Measurements from ENCODE around the gene SPATA31C2. TPM values are rescaled to one million over a fixed set of nuclear protein-coding genes. Genes with fewer than 3 reads are reported as not detected.
"Not testable (repeated sequence)": the region's sequence is repeated elsewhere in the genome, so short reads cannot be mapped to it uniquely, and the experiment has no call there.

SPATA31C2 gene
- total RNA-seq, 1 donor from 2014 or later = not detected

DNA sequence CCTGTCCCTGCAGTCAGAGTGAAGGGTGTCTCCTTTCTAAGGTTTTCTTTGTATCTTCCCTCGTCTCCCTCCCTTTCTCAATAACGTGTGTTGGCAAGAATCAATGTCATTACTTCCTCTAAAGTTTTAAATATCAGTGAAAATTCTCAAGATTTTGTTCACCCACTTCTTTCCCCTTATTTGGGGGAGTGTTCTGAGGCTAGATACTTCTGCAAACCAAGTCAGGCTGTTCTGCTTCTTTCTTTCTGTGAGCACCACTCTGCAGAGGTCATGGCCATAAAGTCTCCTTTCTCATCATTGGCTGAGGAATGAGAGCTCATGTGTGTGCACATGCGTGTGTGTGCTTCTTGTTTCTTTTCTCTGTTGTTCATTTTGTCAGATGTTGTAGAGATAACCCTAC lies 26.6 kb upstream of the SPATA31C2 start:
- Mint-ChIP-seq H3K4me1 (ENCODE audit: unreplicated experiment) (peaks cover 6% of the 10 kb centered on the region), H3K4me3 (no peak overlapping the region), H3K36me3 (no peaks in the 10 kb centered on the region), H3K27me3 (peaks cover 6% of the 10 kb centered on the region), H3K27ac (no peak overlapping the region), H3K9me3 (no peaks in the 10 kb centered on the region)
- no peak for DNase-seq (ENCODE audit: extremely low spot score, unreplicated experiment)
- TF ChIP-seq, protein P1, sequence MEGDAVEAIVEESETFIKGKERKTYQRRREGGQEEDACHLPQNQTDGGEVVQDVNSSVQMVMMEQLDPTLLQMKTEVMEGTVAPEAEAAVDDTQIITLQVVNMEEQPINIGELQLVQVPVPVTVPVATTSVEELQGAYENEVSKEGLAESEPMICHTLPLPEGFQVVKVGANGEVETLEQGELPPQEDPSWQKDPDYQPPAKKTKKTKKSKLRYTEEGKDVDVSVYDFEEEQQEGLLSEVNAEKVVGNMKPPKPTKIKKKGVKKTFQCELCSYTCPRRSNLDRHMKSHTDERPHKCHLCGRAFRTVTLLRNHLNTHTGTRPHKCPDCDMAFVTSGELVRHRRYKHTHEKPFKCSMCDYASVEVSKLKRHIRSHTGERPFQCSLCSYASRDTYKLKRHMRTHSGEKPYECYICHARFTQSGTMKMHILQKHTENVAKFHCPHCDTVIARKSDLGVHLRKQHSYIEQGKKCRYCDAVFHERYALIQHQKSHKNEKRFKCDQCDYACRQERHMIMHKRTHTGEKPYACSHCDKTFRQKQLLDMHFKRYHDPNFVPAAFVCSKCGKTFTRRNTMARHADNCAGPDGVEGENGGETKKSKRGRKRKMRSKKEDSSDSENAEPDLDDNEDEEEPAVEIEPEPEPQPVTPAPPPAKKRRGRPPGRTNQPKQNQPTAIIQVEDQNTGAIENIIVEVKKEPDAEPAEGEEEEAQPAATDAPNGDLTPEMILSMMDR (conservative IDR thresholded peaks at IDR 0.05) = no peak

DNA sequence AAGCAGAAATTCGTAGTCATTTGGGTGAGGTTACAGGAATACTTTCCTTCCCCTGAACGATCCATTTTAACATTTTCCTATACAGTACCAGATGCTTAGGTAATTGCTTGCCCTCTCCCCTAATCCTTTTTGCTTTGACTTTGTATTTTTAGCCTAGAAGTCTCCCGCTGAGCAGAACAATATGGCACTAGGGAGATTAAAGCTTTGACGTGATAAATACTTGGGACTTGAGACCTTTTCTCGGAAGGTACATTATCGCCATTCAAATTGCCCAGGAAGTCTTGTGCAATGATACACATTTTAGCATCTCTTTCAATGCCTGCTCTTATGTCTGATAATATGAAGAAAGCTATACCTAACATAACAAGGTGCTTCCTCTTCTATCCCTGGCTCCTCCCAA lies 22.9 kb upstream of the SPATA31C2 start:
- Mint-ChIP-seq H3K36me3 (no peaks in the 10 kb centered on the region), H3K4me1 (ENCODE audit: unreplicated experiment) (peaks cover 6% of the 10 kb centered on the region), H3K9me3 (no peaks in the 10 kb centered on the region), H3K4me3 (no peak overlapping the region), H3K27ac (no peak overlapping the region), H3K27me3 (peaks cover 9% of the 10 kb centered on the region)
- DNase-seq (ENCODE audit: extremely low spot score, unreplicated experiment) = no peak
- TF ChIP-seq, protein P1 (conservative IDR thresholded peaks at IDR 0.05) = no peak

DNA sequence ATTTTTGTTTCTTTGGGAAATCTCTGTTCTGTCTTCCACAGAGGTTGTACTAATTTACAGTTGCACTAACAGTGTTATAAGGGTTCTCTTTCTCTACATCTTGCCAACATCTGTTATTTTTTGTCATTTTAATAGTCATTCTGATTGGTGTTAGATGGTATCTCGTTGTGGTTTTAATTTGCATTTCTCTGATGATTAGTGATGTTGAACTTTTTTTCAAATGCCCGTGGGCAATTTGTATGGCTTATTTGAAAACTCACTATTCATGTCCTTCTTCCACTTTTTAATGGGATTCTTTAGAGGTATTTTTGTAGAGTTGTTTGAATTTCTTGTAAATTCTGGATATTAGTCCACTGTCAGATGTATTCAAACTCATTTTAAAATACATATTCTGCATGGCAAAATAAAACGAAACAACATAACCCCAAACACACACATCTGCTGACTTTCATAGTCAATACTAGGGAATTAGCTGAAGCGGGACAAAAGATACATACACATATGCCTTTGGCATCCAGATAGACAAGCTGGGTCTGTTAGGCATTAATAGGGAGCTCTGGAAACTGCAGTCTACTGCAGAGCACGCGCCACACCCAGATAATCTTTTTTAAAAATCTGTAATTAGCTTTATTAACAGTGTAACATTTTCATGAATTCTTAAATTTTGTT lies 5.8 kb upstream of the SPATA31C2 start:
- TF ChIP-seq, protein P1 (conservative IDR thresholded peaks at IDR 0.05) = no peak
- no peak for DNase-seq (ENCODE audit: extremely low spot score, unreplicated experiment)
- Mint-ChIP-seq H3K4me3 (no peak overlapping the region), H3K4me1 (ENCODE audit: unreplicated experiment) (no peaks in the 10 kb centered on the region), H3K9me3 (peaks cover 4% of the 10 kb centered on the region), H3K27me3 (peaks cover 16% of the 10 kb centered on the region), H3K27ac (no peak overlapping the region), H3K36me3 (no peaks in the 10 kb centered on the region)

DNA sequence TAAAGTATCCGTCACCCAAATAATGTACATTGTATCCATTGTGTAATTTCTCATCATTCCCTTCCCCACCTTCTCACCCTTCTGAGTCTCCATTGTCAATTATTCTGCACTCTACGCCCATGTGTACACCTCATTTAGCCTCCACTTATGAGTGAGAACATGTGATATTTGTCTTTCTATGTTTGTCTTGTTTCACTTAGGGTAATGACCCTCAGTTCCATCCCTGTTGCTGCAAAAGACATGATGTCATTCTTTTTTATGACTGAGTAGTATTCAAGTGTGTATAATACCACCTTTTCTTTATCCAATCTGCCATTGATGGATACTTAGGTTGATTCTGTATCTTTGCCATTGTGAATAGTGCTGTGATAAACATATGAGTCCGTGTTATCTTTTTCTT lies 4.9 kb upstream of the SPATA31C2 start:
- Mint-ChIP-seq H3K36me3 (no peaks in the 10 kb centered on the region), H3K4me1 (ENCODE audit: unreplicated experiment) (no peaks in the 10 kb centered on the region), H3K9me3 (peaks cover 4% of the 10 kb centered on the region), H3K4me3 (no peak overlapping the region), H3K27me3 (peaks cover 16% of the 10 kb centered on the region), H3K27ac (no peak overlapping the region)
- DNase-seq (ENCODE audit: extremely low spot score, unreplicated experiment) = no peak
- TF ChIP-seq, protein P1 (conservative IDR thresholded peaks at IDR 0.05) = no peak

DNA sequence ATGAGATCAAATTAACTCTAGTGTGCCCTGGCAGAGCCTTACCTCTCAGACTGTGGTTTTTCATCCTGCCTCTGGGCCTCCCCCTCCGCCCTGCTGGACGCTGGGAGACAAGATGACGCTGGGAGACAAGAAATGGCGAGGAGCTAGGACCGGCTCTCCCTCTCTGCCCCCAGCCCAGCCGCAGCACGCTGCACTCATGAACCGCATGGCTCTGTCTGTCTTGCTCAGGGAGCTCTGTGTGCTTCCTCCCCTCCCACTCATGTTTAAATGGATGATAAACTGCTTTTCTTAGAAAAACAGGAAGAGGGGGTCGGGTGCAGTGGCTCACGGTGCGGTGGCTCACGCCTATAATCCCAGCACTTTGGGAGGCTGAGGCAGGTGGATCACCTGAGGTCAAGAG lies 4.7 kb downstream of the SPATA31C2 start:
- not testable (repeated sequence) for H3K4me3 Mint-ChIP-seq; DNase-seq (ENCODE audit: extremely low spot score, unreplicated experiment); H3K4me1 Mint-ChIP-seq (ENCODE audit: unreplicated experiment); H3K36me3 Mint-ChIP-seq; H3K27ac Mint-ChIP-seq; H3K27me3 Mint-ChIP-seq; H3K9me3 Mint-ChIP-seq

DNA sequence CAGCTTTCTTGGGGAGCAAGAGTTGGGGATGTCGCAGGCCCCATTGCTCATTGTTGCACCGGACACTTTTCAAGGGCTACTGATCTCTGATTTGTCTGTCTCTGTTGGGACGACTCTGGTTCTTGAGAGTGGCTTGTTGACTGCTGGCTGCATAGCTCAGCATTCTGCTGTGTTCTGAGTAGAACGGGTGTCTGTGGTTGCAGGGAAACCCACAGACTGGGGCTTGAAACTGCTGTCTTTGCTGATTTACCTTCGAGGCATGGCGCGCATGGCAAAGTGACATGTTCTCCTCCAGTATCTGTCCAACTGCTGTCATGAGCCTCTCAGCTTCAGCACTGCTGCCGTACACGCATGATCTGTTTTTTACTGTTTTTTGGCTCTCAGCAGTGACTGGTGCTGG lies 8.7 kb downstream of the SPATA31C2 start:
- not testable (repeated sequence) for DNase-seq (ENCODE audit: extremely low spot score, unreplicated experiment); H3K9me3 Mint-ChIP-seq; H3K27me3 Mint-ChIP-seq; H3K4me1 Mint-ChIP-seq (ENCODE audit: unreplicated experiment); H3K27ac Mint-ChIP-seq; H3K36me3 Mint-ChIP-seq; H3K4me3 Mint-ChIP-seq

DNA sequence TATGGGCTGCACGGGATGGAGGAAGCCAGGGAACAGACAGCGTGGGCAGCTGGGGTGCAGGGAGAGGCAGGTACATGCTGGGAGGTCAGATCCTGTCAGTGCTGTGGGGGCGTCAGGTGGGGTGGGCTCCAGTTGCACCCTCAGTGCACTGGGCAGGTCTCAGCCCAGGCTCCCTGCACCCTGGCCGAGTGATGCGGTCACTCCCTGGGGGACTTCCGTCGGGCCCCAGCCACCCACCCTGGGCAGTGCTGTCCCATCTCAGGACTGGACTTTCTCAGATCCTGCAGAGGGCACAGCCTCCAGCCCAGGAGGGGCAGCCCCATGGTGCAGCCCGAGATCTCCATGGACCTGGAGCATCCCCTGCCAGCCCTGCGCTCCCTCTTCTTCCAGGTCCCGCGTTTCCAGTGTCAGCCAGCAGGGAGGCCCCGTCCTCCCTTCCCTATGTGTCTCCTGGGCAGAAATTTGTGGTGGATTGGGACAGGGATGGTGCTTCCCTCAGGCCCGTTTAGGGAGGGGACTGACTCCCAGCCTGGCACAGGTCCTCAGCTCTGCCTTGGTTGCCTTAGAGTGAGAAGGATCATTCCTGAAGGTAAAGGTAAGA lies 10.5 kb downstream of the SPATA31C2 start:
- not testable (repeated sequence) for H3K27me3 Mint-ChIP-seq; H3K4me3 Mint-ChIP-seq; H3K27ac Mint-ChIP-seq; H3K4me1 Mint-ChIP-seq (ENCODE audit: unreplicated experiment); DNase-seq (ENCODE audit: extremely low spot score, unreplicated experiment); H3K9me3 Mint-ChIP-seq; H3K36me3 Mint-ChIP-seq

DNA sequence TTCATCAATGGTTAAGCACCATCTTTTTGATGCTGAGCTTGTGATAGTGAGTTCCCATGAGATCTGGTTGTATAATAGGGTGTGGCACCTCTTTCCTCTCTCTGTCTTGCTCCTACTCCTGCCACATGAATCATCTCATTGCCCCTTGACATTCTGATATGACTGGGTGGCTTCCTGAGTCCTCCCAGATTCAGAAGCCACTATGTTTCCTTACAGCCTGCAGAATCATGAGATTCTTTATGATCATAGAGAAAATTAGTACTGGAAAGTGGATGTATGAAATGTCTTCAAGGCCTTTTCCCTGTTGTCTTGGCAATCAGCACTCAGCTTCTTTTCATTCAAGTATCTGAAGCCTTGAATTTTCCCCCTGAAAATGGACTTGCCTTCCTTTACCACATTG lies 14.9 kb downstream of the SPATA31C2 start:
- not testable (repeated sequence) for H3K4me3 Mint-ChIP-seq; H3K36me3 Mint-ChIP-seq; H3K4me1 Mint-ChIP-seq (ENCODE audit: unreplicated experiment); H3K27me3 Mint-ChIP-seq; H3K9me3 Mint-ChIP-seq; H3K27ac Mint-ChIP-seq; DNase-seq (ENCODE audit: extremely low spot score, unreplicated experiment)

DNA sequence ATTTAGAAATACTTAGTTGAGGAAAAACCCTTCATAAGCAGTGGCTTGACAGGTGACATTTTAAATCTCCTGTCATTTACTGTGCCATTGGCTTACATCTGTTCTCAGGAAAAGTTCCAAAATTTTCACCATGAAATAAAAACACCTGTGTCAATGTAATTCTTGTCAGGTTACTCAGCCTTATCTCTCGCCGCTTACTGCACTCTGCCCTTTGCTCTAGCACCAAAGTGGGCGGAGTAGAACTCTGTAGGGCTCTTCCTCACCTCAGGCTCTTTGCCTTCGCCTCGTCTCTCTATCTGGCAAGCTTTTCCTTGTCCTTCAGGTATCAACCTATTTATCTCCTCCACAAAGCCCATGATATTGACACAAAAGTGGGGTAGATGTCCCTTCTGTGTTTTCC lies 20.2 kb downstream of the SPATA31C2 start:
- not testable (repeated sequence) for H3K9me3 Mint-ChIP-seq; H3K27ac Mint-ChIP-seq; H3K36me3 Mint-ChIP-seq; H3K4me3 Mint-ChIP-seq; H3K4me1 Mint-ChIP-seq (ENCODE audit: unreplicated experiment); DNase-seq (ENCODE audit: extremely low spot score, unreplicated experiment); H3K27me3 Mint-ChIP-seq

DNA sequence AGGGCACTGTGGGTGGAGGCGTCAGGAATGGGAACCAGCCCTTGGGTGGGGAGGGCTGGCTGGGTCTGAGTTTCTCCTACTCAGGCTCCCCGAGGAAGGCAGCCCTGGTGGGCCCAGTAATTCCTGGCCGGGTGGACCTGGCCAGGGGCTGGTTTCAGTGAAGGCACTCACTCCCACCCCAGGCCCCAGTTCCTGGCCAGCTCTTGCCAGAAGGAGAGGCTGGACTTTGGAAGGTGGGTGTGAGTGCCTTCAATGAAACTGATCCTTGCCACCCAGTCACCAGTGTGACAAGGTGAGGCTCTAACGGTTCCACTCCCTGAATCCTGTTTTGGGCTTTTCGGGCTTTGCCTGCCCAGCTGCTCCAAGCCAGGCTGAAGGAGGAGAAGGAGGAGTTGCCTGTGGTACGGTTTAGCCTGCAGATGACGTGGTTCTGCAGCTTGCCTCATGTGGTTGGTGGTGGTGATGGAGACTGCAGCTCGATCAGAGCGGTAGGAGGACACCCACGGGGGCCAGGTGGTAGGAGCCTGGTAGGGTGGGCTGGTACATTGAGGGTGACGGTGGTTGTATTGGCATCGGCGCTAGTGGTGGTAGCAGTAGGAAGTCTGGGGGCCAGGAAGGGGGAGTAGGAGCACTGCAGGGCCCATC lies 23.2 kb downstream of the SPATA31C2 start:
- H3K36me3 Mint-ChIP-seq; H3K27ac Mint-ChIP-seq; DNase-seq (ENCODE audit: extremely low spot score, unreplicated experiment); H3K27me3 Mint-ChIP-seq; H3K4me3 Mint-ChIP-seq; H3K9me3 Mint-ChIP-seq; H3K4me1 Mint-ChIP-seq (ENCODE audit: unreplicated experiment): not testable (repeated sequence)

Data from type B pancreatic cell (in vitro differentiated cells).